ENCODE results near the gene PTPRG.

DNA sequence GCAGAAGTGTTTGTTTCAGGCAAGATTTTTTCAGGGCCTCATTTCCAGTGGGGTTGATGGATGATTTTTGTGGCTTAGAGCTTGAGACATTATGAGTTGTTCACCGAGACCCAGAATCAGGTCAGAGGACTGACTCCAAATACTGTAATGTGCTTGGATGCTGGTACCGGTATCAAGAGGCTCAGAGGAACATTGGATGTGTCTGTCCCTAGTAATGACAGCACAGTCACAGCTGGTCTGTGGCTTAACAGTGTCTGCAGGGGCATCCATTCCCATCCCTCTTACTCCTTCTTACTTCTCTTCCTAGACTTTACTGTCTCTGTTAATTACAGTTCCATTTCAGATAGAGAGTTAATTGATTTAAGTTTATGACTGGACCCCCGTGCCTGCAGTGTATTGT, 107.8 kb downstream of the PTPRG start:
- TF ChIP-seq, protein P1, sequence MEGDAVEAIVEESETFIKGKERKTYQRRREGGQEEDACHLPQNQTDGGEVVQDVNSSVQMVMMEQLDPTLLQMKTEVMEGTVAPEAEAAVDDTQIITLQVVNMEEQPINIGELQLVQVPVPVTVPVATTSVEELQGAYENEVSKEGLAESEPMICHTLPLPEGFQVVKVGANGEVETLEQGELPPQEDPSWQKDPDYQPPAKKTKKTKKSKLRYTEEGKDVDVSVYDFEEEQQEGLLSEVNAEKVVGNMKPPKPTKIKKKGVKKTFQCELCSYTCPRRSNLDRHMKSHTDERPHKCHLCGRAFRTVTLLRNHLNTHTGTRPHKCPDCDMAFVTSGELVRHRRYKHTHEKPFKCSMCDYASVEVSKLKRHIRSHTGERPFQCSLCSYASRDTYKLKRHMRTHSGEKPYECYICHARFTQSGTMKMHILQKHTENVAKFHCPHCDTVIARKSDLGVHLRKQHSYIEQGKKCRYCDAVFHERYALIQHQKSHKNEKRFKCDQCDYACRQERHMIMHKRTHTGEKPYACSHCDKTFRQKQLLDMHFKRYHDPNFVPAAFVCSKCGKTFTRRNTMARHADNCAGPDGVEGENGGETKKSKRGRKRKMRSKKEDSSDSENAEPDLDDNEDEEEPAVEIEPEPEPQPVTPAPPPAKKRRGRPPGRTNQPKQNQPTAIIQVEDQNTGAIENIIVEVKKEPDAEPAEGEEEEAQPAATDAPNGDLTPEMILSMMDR (conservative IDR thresholded peaks at IDR 0.05) = no peak
- TF ChIP-seq ZFX (IDR thresholded peaks at IDR 0.05) = no peak
